Keratinocyte (primary cell): ENCODE measurements around the gene MED27.

Experiments used
- EZH2 ChIP-seq: IDR thresholded peaks from one replicate; pipeline ENCODE4 v1.6.1; 2012; ENCODE audit warnings: inconsistent platforms, mild to moderate bottlenecking, low read length, moderate library complexity
- TF ChIP-seq, protein P1 (sequence below), 3 experiments: IDR thresholded peaks in 1 of 3; conservative IDR thresholded peaks in 1 of 3; optimal IDR thresholded peaks in 1 of 3; 2 replicates in 2 of 3; 3 replicates in 1 of 3; pipeline versions ENCODE3 to v1.5.1; 2011; ENCODE audit warnings: low read length in 3 of 3, mild to moderate bottlenecking in 3 of 3, moderate library complexity in 2 of 3, control low read depth in 1 of 3, inconsistent platforms in 1 of 3; ENCODE audit not compliant: insufficient read depth in 2 of 3; ENCODE audit errors: extremely low read depth in 1 of 3

DNA sequence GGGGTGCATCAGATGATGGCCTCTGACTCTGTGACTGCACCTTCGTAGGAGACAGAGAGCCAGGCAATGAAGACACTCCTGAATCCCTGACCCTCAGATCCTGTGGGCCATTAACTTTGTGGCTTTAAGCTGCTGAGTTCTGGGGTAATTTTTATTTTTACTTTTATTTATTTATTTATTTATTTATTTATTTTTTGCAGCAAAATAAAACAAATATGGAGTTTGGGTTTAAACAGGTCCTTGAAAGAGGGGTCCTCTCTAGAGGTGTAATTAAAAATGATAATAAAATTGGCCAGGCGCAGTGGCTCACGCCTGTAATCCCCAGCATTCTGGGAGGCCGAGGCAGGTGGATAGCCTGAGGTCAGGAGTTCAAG lies 234.9 kb downstream of the MED27 start:
- TF ChIP-seq, protein P1, sequence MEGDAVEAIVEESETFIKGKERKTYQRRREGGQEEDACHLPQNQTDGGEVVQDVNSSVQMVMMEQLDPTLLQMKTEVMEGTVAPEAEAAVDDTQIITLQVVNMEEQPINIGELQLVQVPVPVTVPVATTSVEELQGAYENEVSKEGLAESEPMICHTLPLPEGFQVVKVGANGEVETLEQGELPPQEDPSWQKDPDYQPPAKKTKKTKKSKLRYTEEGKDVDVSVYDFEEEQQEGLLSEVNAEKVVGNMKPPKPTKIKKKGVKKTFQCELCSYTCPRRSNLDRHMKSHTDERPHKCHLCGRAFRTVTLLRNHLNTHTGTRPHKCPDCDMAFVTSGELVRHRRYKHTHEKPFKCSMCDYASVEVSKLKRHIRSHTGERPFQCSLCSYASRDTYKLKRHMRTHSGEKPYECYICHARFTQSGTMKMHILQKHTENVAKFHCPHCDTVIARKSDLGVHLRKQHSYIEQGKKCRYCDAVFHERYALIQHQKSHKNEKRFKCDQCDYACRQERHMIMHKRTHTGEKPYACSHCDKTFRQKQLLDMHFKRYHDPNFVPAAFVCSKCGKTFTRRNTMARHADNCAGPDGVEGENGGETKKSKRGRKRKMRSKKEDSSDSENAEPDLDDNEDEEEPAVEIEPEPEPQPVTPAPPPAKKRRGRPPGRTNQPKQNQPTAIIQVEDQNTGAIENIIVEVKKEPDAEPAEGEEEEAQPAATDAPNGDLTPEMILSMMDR (optimal IDR thresholded peaks at IDR 0.05 in 1 of 3, IDR thresholded peaks at IDR 0.05 in 1 of 3, conservative IDR thresholded peaks at IDR 0.05 in 1 of 3; ENCODE audit: extremely low read depth in 1 of 3, insufficient read depth in 2 of 3, low read length in 3 of 3): no peak
- TF ChIP-seq EZH2: no peak
